Epithelial cell of proximal tubule (primary cell): ENCODE data around the gene ISG20L2. TPM values are rescaled to one million over a fixed set of nuclear protein-coding genes. Genes with fewer than 3 reads are reported as not detected.

Experiments used
- DNase-seq: peaks from one replicate; pipeline ENCODE4 v3.0.0-alpha.2; 2011; ENCODE audit warnings: low read depth
- H3K4me3 ChIP-seq: 2 replicates; pipeline ENCODE4 v1.5.1; 2011; ENCODE audit warnings: low read depth, mild to moderate bottlenecking, low read length
- CTCF ChIP-seq: conservative IDR thresholded peaks from 2 replicates; pipeline ENCODE4 v1.5.1; 2012; ENCODE audit warnings: low read depth, mild to moderate bottlenecking, low read length
- total RNA-seq: library from RNA; depleted of rRNA; stranded (reverse); fragments of >200 nt; gene quantifications from 2 replicates; pipeline ENCODE4 v1.2.3, GENCODE V29; 2015

ISG20L2 gene
- total RNA-seq, 1 donor from 2014 or later, result 19.4 TPM

GRCh38 chr1:156700736-156701531, 27.6 kb downstream of the ISG20L2 start:
- DNase-seq, result no peak
- no peak overlapping the region for H3K4me3 ChIP-seq
- TF ChIP-seq CTCF, result no peak

GRCh38 chr1:156698995-156699394, 29.6 kb downstream of the ISG20L2 start:
- no peak overlapping the region for H3K4me3 ChIP-seq
- TF ChIP-seq CTCF, result no peak
- DNase-seq, result no peak

- TF ChIP-seq CTCF, result no peak
- no peak for DNase-seq
- H3K4me3 ChIP-seq, result no peak overlapping the region
Observed at GRCh38 chr1:156697481-156697880, 31.1 kb downstream of the ISG20L2 start.

GRCh38 chr1:156696755-156697154, 31.8 kb downstream of the ISG20L2 start:
- no peak for TF ChIP-seq CTCF
- no peak for DNase-seq

GRCh38 chr1:156694690-156694962, 33.9 kb downstream of the ISG20L2 start:
- no peak for DNase-seq
- no peak for TF ChIP-seq CTCF
- H3K4me3 ChIP-seq, result no peak overlapping the region

More at GRCh38 chr1:156696755-156697154, 31.8 kb downstream of the ISG20L2 start:
- no peak overlapping the region for H3K4me3 ChIP-seq

- H3K4me3 ChIP-seq, result no peak overlapping the region
- no peak for DNase-seq
- TF ChIP-seq CTCF, result no peak
Observed at GRCh38 chr1:156693848-156694689, 34.5 kb downstream of the ISG20L2 start.
